ENCODE measurements around the gene IQUB.

Gene IQUB

GRCh38 chr7:123425246-123425645 lies 109.1 kb downstream of the IQUB start:
- no peak for TF ChIP-seq CTCF (IDR thresholded peaks at IDR 0.05)

GRCh38 chr7:123424463-123424862 lies 109.9 kb downstream of the IQUB start:
- no peaks in the 10 kb centered on the region for H3K9me3 ChIP-seq
- no peaks in the 10 kb centered on the region for H3K4me1 ChIP-seq (ENCODE audit: control insufficient read depth in 1 of 2, insufficient read depth in 1 of 2, low read depth in 1 of 2, low read length in 1 of 2)
- no peak overlapping the region for H3K4me3 ChIP-seq (ENCODE audit: low read depth in 1 of 2, low read length in 1 of 2)
- H3K27me3 ChIP-seq = no peaks in the 10 kb centered on the region
- H3K27ac ChIP-seq = no peak overlapping the region
- no peak for TF ChIP-seq CTCF (IDR thresholded peaks at IDR 0.05)
- no peaks in the 10 kb centered on the region for H3K36me3 ChIP-seq

More at GRCh38 chr7:123425246-123425645, 109.1 kb downstream of the IQUB start:
- no peaks in the 10 kb centered on the region for H3K27me3 ChIP-seq
- H3K9me3 ChIP-seq = no peaks in the 10 kb centered on the region
- no peaks in the 10 kb centered on the region for H3K4me1 ChIP-seq (ENCODE audit: control insufficient read depth in 1 of 2, insufficient read depth in 1 of 2, low read depth in 1 of 2, low read length in 1 of 2)
- H3K27ac ChIP-seq = no peak overlapping the region
- H3K36me3 ChIP-seq = no peaks in the 10 kb centered on the region
- H3K4me3 ChIP-seq (ENCODE audit: low read depth in 1 of 2, low read length in 1 of 2) = no peak overlapping the region

DNA sequence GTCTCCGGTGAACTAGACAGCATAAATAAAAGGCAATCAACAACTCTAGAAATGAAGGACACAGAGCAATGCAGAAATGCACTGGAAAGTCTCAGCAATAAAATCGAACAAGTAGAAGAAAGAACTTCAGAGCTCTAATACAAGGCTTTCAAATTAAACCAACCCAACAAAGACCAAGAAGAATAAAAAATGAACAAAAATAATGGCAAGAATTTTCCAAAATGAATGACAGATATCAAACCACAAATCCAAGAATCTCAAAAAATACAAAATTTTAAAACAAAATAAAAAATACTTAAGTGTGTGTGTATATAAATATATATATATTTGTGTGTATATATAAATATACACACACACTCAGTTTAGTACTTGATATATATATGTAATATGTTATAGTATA lies 110.8 kb downstream of the IQUB start:
- H3K27me3 ChIP-seq = no peaks in the 10 kb centered on the region
- no peak overlapping the region for H3K27ac ChIP-seq
- no peak for TF ChIP-seq CTCF (IDR thresholded peaks at IDR 0.05)
- no peaks in the 10 kb centered on the region for H3K36me3 ChIP-seq
- no peaks in the 10 kb centered on the region for H3K4me1 ChIP-seq (ENCODE audit: control insufficient read depth in 1 of 2, insufficient read depth in 1 of 2, low read depth in 1 of 2, low read length in 1 of 2)
- no peaks in the 10 kb centered on the region for H3K9me3 ChIP-seq
- no peak overlapping the region for H3K4me3 ChIP-seq (ENCODE audit: low read depth in 1 of 2, low read length in 1 of 2)

- Histone ChIP-seq H3K4me1 (ENCODE audit: control insufficient read depth in 1 of 2, insufficient read depth in 1 of 2, low read depth in 1 of 2, low read length in 1 of 2) (no peaks in the 10 kb centered on the region), H3K27me3 (no peaks in the 10 kb centered on the region), H3K36me3 (no peaks in the 10 kb centered on the region), H3K27ac (no peak overlapping the region), H3K9me3 (no peaks in the 10 kb centered on the region), H3K4me3 (ENCODE audit: low read depth in 1 of 2, low read length in 1 of 2) (no peak overlapping the region)
- TF ChIP-seq CTCF (IDR thresholded peaks at IDR 0.05) = no peak
These were observed 116.8 kb downstream of the IQUB start for GRCh38 chr7:123417580-123417979.

DNA sequence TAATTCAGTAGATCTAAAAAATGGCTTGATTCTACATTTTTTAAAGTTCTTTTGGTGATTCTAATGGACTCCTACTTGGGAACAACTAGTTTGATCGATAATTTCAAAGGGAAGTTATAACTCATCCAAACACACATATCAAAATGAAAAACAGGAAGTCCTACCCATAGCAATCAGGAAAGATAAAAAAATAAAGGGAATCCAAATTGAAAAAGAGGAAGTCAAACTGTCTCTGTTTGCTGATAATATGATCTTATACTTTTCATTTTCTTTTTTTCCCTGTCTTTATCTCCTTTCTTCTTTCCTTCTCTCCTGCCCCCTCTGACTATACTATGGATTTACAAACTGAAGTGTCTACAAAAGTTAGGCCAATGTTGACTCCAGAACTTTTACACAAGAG lies 118.8 kb downstream of the IQUB start:
- Histone ChIP-seq H3K27ac (no peak overlapping the region), H3K36me3 (no peaks in the 10 kb centered on the region), H3K4me3 (ENCODE audit: low read depth in 1 of 2, low read length in 1 of 2) (no peak overlapping the region), H3K4me1 (ENCODE audit: control insufficient read depth in 1 of 2, insufficient read depth in 1 of 2, low read depth in 1 of 2, low read length in 1 of 2) (no peaks in the 10 kb centered on the region), H3K27me3 (no peaks in the 10 kb centered on the region), H3K9me3 (no peaks in the 10 kb centered on the region)
- TF ChIP-seq CTCF (IDR thresholded peaks at IDR 0.05) = no peak
